Bronchial epithelial cell (primary cell): ENCODE data around the gene LZTS2. TPM values are rescaled to one million over a fixed set of nuclear protein-coding genes. Genes with fewer than 3 reads are reported as not detected.

Source experiments
- DNase-seq: peaks from one replicate; pipeline ENCODE4 v3.0.0-alpha.2; 2010; ENCODE audit warnings: low read depth
- FAIRE-seq: peaks from 2 replicates; lab custom pipeline; 2011; peaks lifted over from hg19 to GRCh38; lab: Jason Lieb, UNC
- H3K27me3 ChIP-seq: 2 replicates; pipeline ENCODE4 v1.5.1; 2011; ENCODE audit warnings: low read length; ENCODE audit not compliant: control insufficient read depth, insufficient read depth
- H3K36me3 ChIP-seq: 2 replicates; pipeline ENCODE4 v1.5.1; 2011; ENCODE audit warnings: low read length; ENCODE audit not compliant: control insufficient read depth, insufficient read depth
- H3K4me3 ChIP-seq: 2 replicates; pipeline ENCODE4 v1.5.1; 2011; ENCODE audit warnings: mild to moderate bottlenecking, low read depth, low read length, control low read depth
- total RNA-seq: library from RNA; depleted of rRNA; stranded (reverse); fragments of >200 nt; gene quantifications from 2 replicates; pipeline ENCODE4 v1.2.1, GENCODE V29; 2014
- TF ChIP-seq, protein P1 (sequence below): IDR thresholded peaks from 2 replicates; pipeline ENCODE4 v1.5.1; 2011; ENCODE audit warnings: mild to moderate bottlenecking, moderate library complexity, low read length, control low read depth, inconsistent platforms; ENCODE audit not compliant: insufficient read depth, severe bottlenecking

Gene LZTS2
- total RNA-seq, 1 donor from 2014 or later: 30.0 TPM

DNA sequence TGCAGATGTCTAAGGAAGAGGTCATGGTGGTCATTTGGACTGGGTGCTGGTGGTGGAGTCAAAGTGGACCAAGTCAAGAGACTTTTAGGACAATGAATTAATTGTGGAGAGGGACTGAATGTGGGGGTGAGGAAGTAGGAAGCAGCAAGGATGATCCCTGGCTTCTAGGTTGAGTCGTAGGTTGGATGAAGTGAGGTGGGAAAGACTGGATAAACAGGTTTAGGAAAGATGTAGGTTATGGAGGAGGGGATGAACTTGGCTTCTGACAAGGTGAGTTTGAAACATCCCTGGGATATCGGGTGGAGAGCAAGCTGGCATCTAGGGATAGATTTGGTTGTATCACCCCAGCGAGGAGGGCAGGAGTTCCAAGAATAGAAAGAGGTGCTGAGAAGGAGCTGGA lies 22.7 kb upstream of the LZTS2 start:
- Histone ChIP-seq H3K27me3 (no peaks in the 10 kb centered on the region), H3K36me3 (peaks cover 1% of the 10 kb centered on the region), H3K4me3 (no peak overlapping the region)
- no peak for FAIRE-seq
- no peak for DNase-seq
- TF ChIP-seq, protein P1, sequence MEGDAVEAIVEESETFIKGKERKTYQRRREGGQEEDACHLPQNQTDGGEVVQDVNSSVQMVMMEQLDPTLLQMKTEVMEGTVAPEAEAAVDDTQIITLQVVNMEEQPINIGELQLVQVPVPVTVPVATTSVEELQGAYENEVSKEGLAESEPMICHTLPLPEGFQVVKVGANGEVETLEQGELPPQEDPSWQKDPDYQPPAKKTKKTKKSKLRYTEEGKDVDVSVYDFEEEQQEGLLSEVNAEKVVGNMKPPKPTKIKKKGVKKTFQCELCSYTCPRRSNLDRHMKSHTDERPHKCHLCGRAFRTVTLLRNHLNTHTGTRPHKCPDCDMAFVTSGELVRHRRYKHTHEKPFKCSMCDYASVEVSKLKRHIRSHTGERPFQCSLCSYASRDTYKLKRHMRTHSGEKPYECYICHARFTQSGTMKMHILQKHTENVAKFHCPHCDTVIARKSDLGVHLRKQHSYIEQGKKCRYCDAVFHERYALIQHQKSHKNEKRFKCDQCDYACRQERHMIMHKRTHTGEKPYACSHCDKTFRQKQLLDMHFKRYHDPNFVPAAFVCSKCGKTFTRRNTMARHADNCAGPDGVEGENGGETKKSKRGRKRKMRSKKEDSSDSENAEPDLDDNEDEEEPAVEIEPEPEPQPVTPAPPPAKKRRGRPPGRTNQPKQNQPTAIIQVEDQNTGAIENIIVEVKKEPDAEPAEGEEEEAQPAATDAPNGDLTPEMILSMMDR: no peak

DNA sequence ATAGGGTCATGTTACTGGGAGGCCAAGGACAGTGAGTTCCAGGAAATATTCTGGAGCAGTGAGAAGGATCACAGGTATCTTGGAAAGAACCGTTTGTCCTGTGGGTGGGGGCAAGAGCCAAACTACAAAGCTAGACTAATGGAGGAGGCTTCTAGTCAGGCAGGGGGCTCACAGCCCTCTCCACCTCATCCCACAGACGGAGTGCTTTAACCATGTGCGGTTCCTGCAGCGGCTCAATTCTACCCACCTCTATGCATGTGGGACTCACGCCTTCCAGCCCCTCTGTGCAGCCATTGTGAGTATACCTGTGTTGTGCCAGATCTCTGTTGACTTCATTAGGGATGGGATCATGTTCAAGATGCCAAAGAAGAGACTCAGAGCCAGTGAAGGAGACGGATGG lies 22.2 kb upstream of the LZTS2 start:
- TF ChIP-seq, protein P1: no peak
- no peak for FAIRE-seq
- DNase-seq: no peak
- peaks cover 1% of the 10 kb centered on the region for H3K36me3 ChIP-seq
- no peak overlapping the region for H3K4me3 ChIP-seq
- H3K27me3 ChIP-seq: no peaks in the 10 kb centered on the region

DNA sequence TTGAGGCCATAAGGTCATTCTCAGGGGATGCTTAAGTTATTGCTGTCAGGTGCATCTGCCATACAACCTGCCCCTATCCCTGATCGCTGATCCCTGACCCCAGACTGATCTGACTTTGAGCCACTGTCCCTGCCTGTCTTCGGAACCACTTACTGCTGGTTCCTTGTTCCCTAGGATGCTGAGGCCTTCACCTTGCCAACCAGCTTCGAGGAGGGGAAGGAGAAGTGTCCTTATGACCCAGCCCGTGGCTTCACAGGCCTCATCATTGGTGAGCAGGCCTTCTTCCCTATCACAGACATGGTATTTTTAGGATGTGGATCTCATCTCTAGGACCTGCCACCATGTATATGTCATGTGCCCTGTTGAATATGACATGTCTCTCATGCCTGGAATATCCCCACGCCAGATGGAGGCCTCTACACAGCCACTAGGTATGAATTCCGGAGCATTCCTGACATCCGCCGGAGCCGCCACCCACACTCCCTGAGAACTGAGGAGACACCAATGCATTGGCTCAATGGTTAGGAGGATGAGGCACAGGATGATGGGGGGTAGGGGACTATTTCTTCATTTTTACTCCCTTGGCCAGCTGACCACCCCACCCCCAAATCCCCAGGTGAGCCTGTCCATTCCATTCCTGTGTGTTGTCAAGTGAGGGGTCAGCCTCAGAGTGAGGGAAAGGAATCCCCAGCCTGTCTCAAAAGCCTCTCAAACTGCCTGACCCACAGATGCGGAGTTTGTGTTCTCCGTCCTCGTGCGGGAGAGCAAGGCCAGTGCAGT lies 21.3 kb upstream of the LZTS2 start:
- Histone ChIP-seq H3K36me3 (peaks cover 6% of the 10 kb centered on the region), H3K4me3 (no peak overlapping the region), H3K27me3 (no peaks in the 10 kb centered on the region)
- no peak for FAIRE-seq
- DNase-seq: no peak
- TF ChIP-seq, protein P1: no peak

DNA sequence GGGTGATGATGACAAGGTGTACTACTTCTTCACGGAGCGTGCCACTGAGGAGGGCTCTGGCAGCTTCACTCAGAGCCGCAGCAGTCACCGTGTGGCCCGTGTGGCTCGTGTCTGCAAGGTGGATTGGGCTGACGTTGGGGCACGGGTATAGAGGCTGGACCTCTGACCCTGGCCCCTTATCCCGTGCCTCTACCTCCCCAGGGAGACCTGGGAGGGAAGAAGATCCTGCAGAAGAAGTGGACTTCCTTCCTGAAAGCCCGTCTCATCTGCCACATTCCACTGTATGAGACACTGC lies 20.8 kb upstream of the LZTS2 start:
- Histone ChIP-seq H3K4me3 (no peak overlapping the region), H3K27me3 (no peaks in the 10 kb centered on the region), H3K36me3 (peaks cover 6% of the 10 kb centered on the region)
- FAIRE-seq (no peak), DNase-seq (no peak)
- TF ChIP-seq, protein P1: no peak

DNA sequence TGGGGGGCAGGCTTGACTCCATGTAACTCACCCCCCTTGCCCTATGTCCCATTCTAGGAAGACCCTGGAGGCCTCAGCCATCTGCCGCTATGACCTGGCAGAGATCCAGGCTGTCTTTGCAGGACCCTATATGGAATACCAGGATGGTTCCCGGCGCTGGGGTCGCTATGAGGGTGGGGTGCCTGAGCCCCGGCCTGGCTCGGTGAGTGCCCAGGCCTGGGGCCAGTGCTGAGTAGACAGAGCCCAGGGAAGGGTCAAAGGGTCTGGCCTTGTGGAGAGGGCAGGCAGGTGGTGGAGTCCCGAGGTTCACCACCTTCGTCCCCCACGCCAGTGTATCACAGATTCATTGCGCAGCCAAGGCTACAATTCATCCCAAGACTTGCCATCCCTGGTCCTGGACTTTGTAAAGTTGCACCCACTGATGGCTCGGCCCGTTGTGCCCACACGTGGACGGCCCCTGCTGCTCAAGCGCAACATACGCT lies 19.8 kb upstream of the LZTS2 start:
- DNase-seq: no peak
- Histone ChIP-seq H3K27me3 (no peaks in the 10 kb centered on the region), H3K36me3 (peaks cover 8% of the 10 kb centered on the region), H3K4me3 (no peak overlapping the region)
- TF ChIP-seq, protein P1: no peak
- FAIRE-seq: no peak

DNA sequence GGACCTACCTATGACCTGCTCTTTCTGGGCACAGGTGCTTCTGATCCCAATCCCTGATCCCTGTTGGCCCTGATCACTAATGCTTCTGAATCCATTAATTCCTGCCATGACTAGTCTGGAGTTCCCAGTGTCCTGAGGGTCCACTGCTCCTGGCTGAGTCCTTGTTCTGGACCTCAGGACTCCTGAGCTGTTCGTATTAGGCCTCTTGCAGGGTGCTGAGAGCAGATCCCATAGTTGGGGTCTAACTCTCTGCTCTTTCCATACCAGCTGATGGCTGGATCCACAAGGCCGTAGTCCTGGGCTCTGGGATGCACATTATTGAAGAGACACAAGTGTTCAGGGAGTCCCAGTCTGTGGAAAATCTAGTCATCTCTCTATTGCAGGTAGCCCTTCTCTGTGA lies 19.3 kb upstream of the LZTS2 start:
- Histone ChIP-seq H3K4me3 (no peak overlapping the region), H3K36me3 (peaks cover 8% of the 10 kb centered on the region), H3K27me3 (no peaks in the 10 kb centered on the region)
- TF ChIP-seq, protein P1: no peak
- no peak for FAIRE-seq
- DNase-seq: no peak
